K562 (cell line): Measurements from ENCODE around the gene PIBF1. TPM values are rescaled to one million over a fixed set of nuclear protein-coding genes. Genes with fewer than 3 reads are reported as not detected.

Source experiments
- ATAC-seq: fragments of 200-7000 bp; cut with Tn5 transposase; 3 replicates; pipeline ENCODE4 v1.9.1; 2020; ENCODE audit warnings: moderate library complexity
- BruUV-seq: library from RNA; stranded (reverse); fragments of 400-500 nt; replicated peaks from 2 replicates; lab custom pipeline; 2021; lab: Mats Ljungman, UMichigan
- CTCF ChIA-PET: fragments of 300-600 bp; formaldehyde crosslinking; extraction: SDS; loops from one replicate; lab custom pipeline; 2021; ENCODE audit warnings: low intra/inter-chr PET ratio; lab: Yijun Ruan, JAX
- POLR2A ChIA-PET: fragments of 300-600, 350-650 bp; sonication (Branson Sonifier 250); formaldehyde crosslinking; extraction: SDS; loops from one replicate; lab custom pipeline; 2021; ENCODE audit warnings: antibody characterized with exemption, inconsistent platforms; lab: Yijun Ruan, JAX
- DNase-seq, 4 experiments: peaks; one replicate each; pipeline versions ENCODE4 v3.0.0 to v3.0.0-alpha.2; 2011 to 2018; ENCODE audit warnings: low spot score in 3 of 4, mixed read lengths in 3 of 4; ENCODE audit errors: extremely low read depth in 1 of 4
- FAIRE-seq: peaks from 2 replicates; lab custom pipeline; 2011; peaks lifted over from hg19 to GRCh38; lab: Jason Lieb, UNC
- H2AFZ ChIP-seq: 2 replicates; pipeline ENCODE4 v1.6.0; 2011; ENCODE audit warnings: low read depth, low read length, control low read depth, inconsistent platforms
- H3K27ac ChIP-seq: fragments of 200-600 bp; 3 replicates; pipeline ENCODE4 v1.8.0; 2011; ENCODE audit warnings: low read depth, mild to moderate bottlenecking, control low read depth, inconsistent platforms, low read length, moderate library complexity, mixed read lengths; ENCODE audit errors: extremely low read depth
- H3K27me3 ChIP-seq, 2 experiments: fragments of 300-600 bp in 1 of 2; 2 replicates in 1 of 2; 3 replicates in 1 of 2; pipeline versions ENCODE4 v1.6.0 to v1.8.0; 2011; ENCODE audit warnings: inconsistent platforms in 2 of 2, low read length in 2 of 2, mild to moderate bottlenecking in 1 of 2, mixed read lengths in 1 of 2, moderate library complexity in 1 of 2; ENCODE audit not compliant: control insufficient read depth in 2 of 2, insufficient read depth in 2 of 2
- H3K36me3 ChIP-seq: fragments of 300-600 bp; 3 replicates; pipeline ENCODE4 v1.8.0; 2011; ENCODE audit warnings: mild to moderate bottlenecking, low read length, inconsistent platforms; ENCODE audit not compliant: control insufficient read depth, insufficient read depth
- H3K4me1 ChIP-seq, 2 experiments: fragments of 200-600 bp in 1 of 2; replicated peaks in 1 of 2; 2 replicates in 1 of 2; 3 replicates in 1 of 2; pipeline versions ENCODE4 v1.5.1 to v1.8.0; 2011; ENCODE audit warnings: inconsistent platforms in 2 of 2, low read length in 2 of 2, mild to moderate bottlenecking in 1 of 2, mixed read lengths in 1 of 2, moderate library complexity in 1 of 2; ENCODE audit not compliant: control insufficient read depth in 2 of 2, insufficient read depth in 2 of 2
- H3K4me2 ChIP-seq: 2 replicates; pipeline ENCODE4 v1.6.1; 2011; ENCODE audit warnings: low read length, control low read depth, inconsistent platforms, mixed read lengths; ENCODE audit not compliant: insufficient read depth
- H3K4me3 ChIP-seq: fragments of 200-600 bp; sonication (generic), shearing (Covaris generic); 2 replicates; pipeline ENCODE4 v1.5.1; 2016; ENCODE audit warnings: control low read depth, inconsistent platforms
- H3K79me2 ChIP-seq: fragments of 200-600 bp; 3 replicates; pipeline ENCODE4 v1.8.0; 2011; ENCODE audit warnings: low read length, inconsistent platforms; ENCODE audit not compliant: control insufficient read depth, insufficient read depth
- H3K9ac ChIP-seq, 2 experiments: 2 replicates each; pipeline versions ENCODE4 v1.6.0 to v1.6.1; 2011; ENCODE audit warnings: low read depth in 2 of 2, low read length in 2 of 2, control low read depth in 1 of 2, inconsistent platforms in 1 of 2, mild to moderate bottlenecking in 1 of 2, mixed read lengths in 1 of 2; ENCODE audit not compliant: insufficient read depth in 1 of 2
- H3K9me1 ChIP-seq: one replicate; pipeline ENCODE4 v1.6.0; 2011; ENCODE audit warnings: inconsistent platforms, mild to moderate bottlenecking, low read length, moderate library complexity; ENCODE audit not compliant: control insufficient read depth, insufficient read depth
- H3K9me3 ChIP-seq: replicated peaks from 2 replicates; pipeline ENCODE4 v1.5.1; 2011; ENCODE audit warnings: low read depth, low read length, inconsistent platforms; ENCODE audit not compliant: control insufficient read depth, insufficient read depth
- H4K20me1 ChIP-seq: replicated peaks from 2 replicates; pipeline ENCODE4 v1.6.1; 2011; ENCODE audit warnings: low read length, inconsistent platforms, mixed read lengths; ENCODE audit not compliant: control insufficient read depth, insufficient read depth
- C11orf30 ChIP-seq: fragments of 450-650 bp; IDR thresholded peaks from 2 replicates; pipeline ENCODE4 v1.6.1; 2016; ENCODE audit warnings: low read depth, mild to moderate bottlenecking
- GABPA ChIP-seq: fragments of 200-800 bp; sonication (Bioruptor generic); conservative IDR thresholded peaks from 2 replicates; pipeline ENCODE4 v1.6.1; 2016; ENCODE audit warnings: low read depth, missing genetic modification characterization, missing compliant biosample characterization
- NFYB ChIP-seq: IDR thresholded peaks from 2 replicates; pipeline ENCODE4 v1.6.1; 2011; ENCODE audit warnings: mild to moderate bottlenecking, moderate library complexity; ENCODE audit not compliant: insufficient read length; ENCODE audit errors: extremely low read depth
- NR3C1 ChIP-seq: sonication (generic); formaldehyde crosslinking; IDR thresholded peaks from 2 replicates; pipeline ENCODE4 v1.8.1; 2022; ENCODE audit warnings: missing genetic modification reagents
- PCBP1 ChIP-seq: fragments of 200-400 bp; formaldehyde crosslinking; IDR thresholded peaks from 2 replicates; pipeline ENCODE4 v1.6.1; 2018; ENCODE audit warnings: mild to moderate bottlenecking, low read depth, low read length; ENCODE audit not compliant: poor library complexity, severe bottlenecking
- PHF20 ChIP-seq: fragments of 450-650 bp; IDR thresholded peaks from 2 replicates; pipeline ENCODE4 v1.6.1; 2018; ENCODE audit not compliant: partially characterized antibody
- POLR2AphosphoS2 ChIP-seq: IDR thresholded peaks from 2 replicates; pipeline ENCODE4 v1.6.1; 2012; ENCODE audit warnings: low read length, improper control_type of control experiment
- RBM25 ChIP-seq: fragments of 200-400 bp; formaldehyde crosslinking; IDR thresholded peaks from 2 replicates; pipeline ENCODE4 v1.6.1; 2018; ENCODE audit warnings: low read length, low read depth, moderate library complexity; ENCODE audit not compliant: severe bottlenecking
- YY1 ChIP-seq, 3 experiments: IDR thresholded peaks; 2 replicates each; pipeline ENCODE4 v1.6.1; 2011; ENCODE audit warnings: low read length in 2 of 3, mild to moderate bottlenecking in 2 of 3, moderate library complexity in 2 of 3, borderline replicate concordance in 1 of 3, control low read depth in 1 of 3, low read depth in 1 of 3; ENCODE audit not compliant: insufficient read depth in 3 of 3, insufficient replicate concordance in 2 of 3, control insufficient read depth in 1 of 3, insufficient read length in 1 of 3; ENCODE audit errors: extremely low read depth in 1 of 3
- ZFP30 ChIP-seq: fragments of 250-450 bp; sonication (Bioruptor Pico); IDR thresholded peaks from 2 replicates; pipeline ENCODE4 v1.8.0; 2022; ENCODE audit warnings: moderate library complexity, mild to moderate bottlenecking, inconsistent platforms, borderline replicate concordance
- ZNF143 ChIP-seq: sonication (generic); formaldehyde crosslinking; IDR thresholded peaks from 2 replicates; pipeline ENCODE4 v1.9.0; 2022; ENCODE audit warnings: mild to moderate bottlenecking, missing genetic modification reagents
- ZNF75A ChIP-seq: fragments of 450-650 bp; formaldehyde crosslinking; IDR thresholded peaks from 2 replicates; pipeline ENCODE4 v1.4.0; 2020; ENCODE audit warnings: mild to moderate bottlenecking
- WGBS: fragments of 100-300 bp; shearing (Covaris generic); methylation state at CpG from one replicate; pipeline ENCODE4 v1.1.6; 2016; ENCODE audit warnings: low coverage, mixed read lengths; ENCODE audit not compliant: insufficient coverage; ENCODE audit errors: missing lambda C conversion rate; 5-methylcytosine and 5-hydroxymethylcytosine counted together
- in situ Hi-C: fragments of 300-500 bp; cut with MboI; formaldehyde crosslinking; loops from 4 replicates; pipeline ENCODE4 v1.15.0; 2018; ENCODE audit warnings: inconsistent platforms, mixed read lengths
- intact Hi-C: fragments of 100-400 bp; cut with micrococcal nuclease; formaldehyde crosslinking; loops from 2 replicates; pipeline ENCODE4 v1.14.2; 2022
- polyA plus RNA-seq, 8 experiments: library from polyadenylated mRNA; depleted of rRNA in 4 of 8; stranded (reverse) in 5 of 8; unstranded in 3 of 8; fragments of >200 nt; fragmentation: Nextera tagmentation in 2 of 8; fragmentation: Illumina TruSeq in 1 of 8; extraction: Ambion mirVana in 2 of 8; extraction: Trizol in 1 of 8; gene quantifications; 2 replicates each; pipeline versions ENCODE4 v1.2.1 to v1.2.3, GENCODE V29; 2011 to 2014; ENCODE audit warnings: inconsistent platforms in 1 of 8, missing spikeins in 1 of 8
- total RNA-seq, 7 experiments: library from RNA; depleted of rRNA in 6 of 7; stranded (reverse); fragments of >200 nt in 6 of 7; fragmentation: Illumina TruSeq in 2 of 7; extraction: Trizol in 2 of 7; gene quantifications; 2 replicates each; pipeline versions ENCODE4 v1.2.1 to v1.2.3, GENCODE V29; 2011 to 2021; ENCODE audit warnings: low replicate concordance in 1 of 7
- TF ChIP-seq, protein P1 (sequence below): fragments of 250-450 bp; sonication (Bioruptor Pico); IDR thresholded peaks from 2 replicates; pipeline ENCODE4 v1.4.0; 2020; ENCODE audit warnings: mild to moderate bottlenecking, moderate library complexity, borderline replicate concordance
- TF ChIP-seq, protein P2 (sequence below): fragments of 250-450 bp; sonication (Bioruptor Pico); IDR thresholded peaks from 2 replicates; pipeline ENCODE4 v1.5.0; 2021

PIBF1 gene
- total and polyA plus RNA-seq, 9 of the 15 experiments (the other 6 are each of a cell fraction or from before 2014, with no cell fraction given) = 9.1 to 28.8 (median 14.7) TPM

DNA sequence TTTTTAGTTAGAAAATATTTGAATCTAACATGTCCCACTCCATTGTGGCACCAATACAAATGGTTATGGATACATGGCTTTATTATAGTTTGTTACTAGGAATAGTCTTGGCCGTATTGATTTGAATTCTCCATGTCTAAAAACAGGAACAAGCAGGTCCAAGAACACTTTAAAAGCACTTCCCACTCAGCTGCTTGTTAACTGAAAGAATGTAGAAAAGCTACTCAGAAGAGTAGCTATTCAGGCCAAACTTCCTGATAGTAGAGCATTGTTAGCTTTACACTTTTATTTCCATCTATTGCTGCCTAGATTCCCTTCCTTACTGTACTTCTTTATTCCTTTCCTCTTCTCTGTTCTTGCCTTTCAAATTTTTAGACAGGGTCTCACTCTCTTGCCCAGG is 6.9 kb downstream of the PIBF1 start:
- ChIA-PET CTCF (no interaction called here), POLR2A (no interaction called here)
- H3K4me1 ChIP-seq = no peaks in the 10 kb centered on the region; a peak in 2 of 5 replicates
- DNase-seq (no peak), FAIRE-seq (no peak), ATAC-seq (no peak)
- H3K4me2 ChIP-seq = no peak overlapping the region
- no peak overlapping the region for H3K4me3 ChIP-seq
- H3K27me3 ChIP-seq = no peaks in the 10 kb centered on the region
- BruUV-seq = no TSS peak
- no peak for TF ChIP-seq GABPA
- TF ChIP-seq, protein P1, sequence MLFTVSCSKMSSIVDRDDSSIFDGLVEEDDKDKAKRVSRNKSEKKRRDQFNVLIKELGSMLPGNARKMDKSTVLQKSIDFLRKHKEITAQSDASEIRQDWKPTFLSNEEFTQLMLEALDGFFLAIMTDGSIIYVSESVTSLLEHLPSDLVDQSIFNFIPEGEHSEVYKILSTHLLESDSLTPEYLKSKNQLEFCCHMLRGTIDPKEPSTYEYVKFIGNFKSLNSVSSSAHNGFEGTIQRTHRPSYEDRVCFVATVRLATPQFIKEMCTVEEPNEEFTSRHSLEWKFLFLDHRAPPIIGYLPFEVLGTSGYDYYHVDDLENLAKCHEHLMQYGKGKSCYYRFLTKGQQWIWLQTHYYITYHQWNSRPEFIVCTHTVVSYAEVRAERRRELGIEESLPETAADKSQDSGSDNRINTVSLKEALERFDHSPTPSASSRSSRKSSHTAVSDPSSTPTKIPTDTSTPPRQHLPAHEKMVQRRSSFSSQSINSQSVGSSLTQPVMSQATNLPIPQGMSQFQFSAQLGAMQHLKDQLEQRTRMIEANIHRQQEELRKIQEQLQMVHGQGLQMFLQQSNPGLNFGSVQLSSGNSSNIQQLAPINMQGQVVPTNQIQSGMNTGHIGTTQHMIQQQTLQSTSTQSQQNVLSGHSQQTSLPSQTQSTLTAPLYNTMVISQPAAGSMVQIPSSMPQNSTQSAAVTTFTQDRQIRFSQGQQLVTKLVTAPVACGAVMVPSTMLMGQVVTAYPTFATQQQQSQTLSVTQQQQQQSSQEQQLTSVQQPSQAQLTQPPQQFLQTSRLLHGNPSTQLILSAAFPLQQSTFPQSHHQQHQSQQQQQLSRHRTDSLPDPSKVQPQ (CRISPR knock-in tag) = no peak
- TF ChIP-seq C11orf30 = no peak
- no peak for TF ChIP-seq ZNF75A
- TF ChIP-seq RBM25 = no peak
- TF ChIP-seq NFYB = no peak
- no peak for TF ChIP-seq PHF20
- no peak for TF ChIP-seq PCBP1
- TF ChIP-seq POLR2AphosphoS2 = no peak
- no peak for TF ChIP-seq ZFP30 (CRISPR knock-in tag)
- TF ChIP-seq, protein P2, sequence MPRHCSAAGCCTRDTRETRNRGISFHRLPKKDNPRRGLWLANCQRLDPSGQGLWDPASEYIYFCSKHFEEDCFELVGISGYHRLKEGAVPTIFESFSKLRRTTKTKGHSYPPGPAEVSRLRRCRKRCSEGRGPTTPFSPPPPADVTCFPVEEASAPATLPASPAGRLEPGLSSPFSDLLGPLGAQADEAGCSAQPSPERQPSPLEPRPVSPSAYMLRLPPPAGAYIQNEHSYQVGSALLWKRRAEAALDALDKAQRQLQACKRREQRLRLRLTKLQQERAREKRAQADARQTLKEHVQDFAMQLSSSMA (CRISPR knock-in tag) = no peak
- no peak for TF ChIP-seq NR3C1 (CRISPR knock-in tag)
- TF ChIP-seq YY1 (IDR thresholded peaks at IDR 0.05; ENCODE audit: borderline replicate concordance in 1 of 3, control insufficient read depth in 1 of 3, extremely low read depth in 1 of 3, insufficient read depth in 3 of 3, insufficient read length in 1 of 3, insufficient replicate concordance in 2 of 3, low read depth in 1 of 3, low read length in 2 of 3) = no peak
- no peak for TF ChIP-seq ZNF143 (CRISPR knock-in tag)
- H4K20me1 ChIP-seq = no peaks in the 10 kb centered on the region
- H3K79me2 ChIP-seq = peaks cover 63% of the 10 kb centered on the region
- peaks cover 62% of the 10 kb centered on the region for H3K36me3 ChIP-seq
- no peak overlapping the region for H2AFZ ChIP-seq
- no peaks in the 10 kb centered on the region for H3K9me3 ChIP-seq
- H3K27ac ChIP-seq = no peak overlapping the region
- intact Hi-C loops (no loop called here), in situ Hi-C loops (no loop called here)
- no peak overlapping the region for H3K9ac ChIP-seq
- WGBS = 89% methylated on average over 1 of the region's 1 CpG
- H3K9me1 ChIP-seq = no peaks in the 10 kb centered on the region
